WTC11 (cell line): ENCODE data around the gene RAB3GAP1.

ENCODE experiments used
- CBFB ChIP-seq: sonication (generic); formaldehyde crosslinking; IDR thresholded peaks from 2 replicates; pipeline ENCODE4 v1.8.1; 2022; ENCODE audit warnings: mild to moderate bottlenecking, low read depth, missing genetic modification reagents
- ESRRA ChIP-seq: sonication (generic); formaldehyde crosslinking; IDR thresholded peaks from 2 replicates; pipeline ENCODE4 v1.8.1; 2022; ENCODE audit warnings: mild to moderate bottlenecking, missing genetic modification reagents, borderline replicate concordance
- ETV6 ChIP-seq: sonication (generic); formaldehyde crosslinking; IDR thresholded peaks from 2 replicates; pipeline ENCODE4 v1.8.1; 2022; ENCODE audit warnings: mild to moderate bottlenecking, missing genetic modification reagents
- IRF2 ChIP-seq: sonication (generic); formaldehyde crosslinking; IDR thresholded peaks from 2 replicates; pipeline ENCODE4 v1.8.0; 2022; ENCODE audit warnings: low read depth, missing genetic modification reagents, borderline replicate concordance
- NR2C2 ChIP-seq: sonication (generic); formaldehyde crosslinking; IDR thresholded peaks from 2 replicates; pipeline ENCODE4 v1.8.0; 2022; ENCODE audit warnings: mild to moderate bottlenecking, missing genetic modification reagents
- ZNF121 ChIP-seq: sonication (generic); formaldehyde crosslinking; IDR thresholded peaks from 2 replicates; pipeline ENCODE4 v1.8.0; 2023; ENCODE audit warnings: missing genetic modification reagents
- ZNF423 ChIP-seq: fragments of 250-450 bp; sonication (Bioruptor Pico); IDR thresholded peaks from 2 replicates; pipeline ENCODE4 v2.1.2; 2022; ENCODE audit warnings: mild to moderate bottlenecking, moderate library complexity
- TF ChIP-seq, protein P1 (sequence below): fragments of 200-600 bp; IDR thresholded peaks from 2 replicates; pipeline ENCODE4 v1.8.0; 2022; ENCODE audit warnings: antibody characterized with exemption
- TF ChIP-seq, protein P2 (sequence below): sonication (generic); formaldehyde crosslinking; IDR thresholded peaks from 2 replicates; pipeline ENCODE4 v1.8.0; 2022; ENCODE audit warnings: mild to moderate bottlenecking, missing genetic modification reagents
- TF ChIP-seq, protein P3 (sequence below): sonication (generic); formaldehyde crosslinking; IDR thresholded peaks from 2 replicates; pipeline ENCODE4 v1.8.0; 2022; ENCODE audit warnings: mild to moderate bottlenecking, missing genetic modification reagents
- TF ChIP-seq, protein P4 (sequence below): sonication (generic); formaldehyde crosslinking; IDR thresholded peaks from 2 replicates; pipeline ENCODE4 v1.8.1; 2023; ENCODE audit warnings: mild to moderate bottlenecking, missing genetic modification reagents, moderate library complexity
- TF ChIP-seq, protein P5 (sequence below): sonication (generic); formaldehyde crosslinking; IDR thresholded peaks from 2 replicates; pipeline ENCODE4 v1.8.1; 2023; ENCODE audit warnings: mild to moderate bottlenecking, missing genetic modification reagents, moderate library complexity
- TF ChIP-seq, protein P6 (sequence below): sonication (generic); formaldehyde crosslinking; conservative IDR thresholded peaks from 2 replicates; pipeline ENCODE4 v1.8.1; 2022; ENCODE audit warnings: mild to moderate bottlenecking, missing genetic modification reagents
- TF ChIP-seq, protein P7 (sequence below): sonication (generic); formaldehyde crosslinking; IDR thresholded peaks from 2 replicates; pipeline ENCODE4 v1.8.1; 2022; ENCODE audit warnings: low read depth, mild to moderate bottlenecking, moderate library complexity, missing genetic modification reagents, borderline replicate concordance

DNA sequence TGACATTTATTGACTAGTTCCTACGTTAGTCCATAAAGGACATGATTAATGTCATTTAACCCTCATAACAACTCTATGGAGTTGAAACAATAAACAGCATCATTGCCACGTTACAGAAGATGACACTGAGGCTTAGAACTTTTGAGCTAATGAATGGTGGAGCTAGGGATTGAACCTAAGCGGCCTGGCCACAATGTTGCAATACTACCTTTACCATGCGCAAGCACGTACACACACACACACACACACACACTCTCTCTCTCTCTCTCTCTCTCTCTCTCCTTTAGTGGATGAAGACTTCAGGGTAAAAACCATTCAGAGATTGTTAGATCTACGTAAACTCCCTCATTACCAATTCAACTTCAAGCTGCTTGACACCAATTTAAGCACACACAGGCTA is 4.0 kb upstream of the RAB3GAP1 start:
- TF ChIP-seq, protein P1, sequence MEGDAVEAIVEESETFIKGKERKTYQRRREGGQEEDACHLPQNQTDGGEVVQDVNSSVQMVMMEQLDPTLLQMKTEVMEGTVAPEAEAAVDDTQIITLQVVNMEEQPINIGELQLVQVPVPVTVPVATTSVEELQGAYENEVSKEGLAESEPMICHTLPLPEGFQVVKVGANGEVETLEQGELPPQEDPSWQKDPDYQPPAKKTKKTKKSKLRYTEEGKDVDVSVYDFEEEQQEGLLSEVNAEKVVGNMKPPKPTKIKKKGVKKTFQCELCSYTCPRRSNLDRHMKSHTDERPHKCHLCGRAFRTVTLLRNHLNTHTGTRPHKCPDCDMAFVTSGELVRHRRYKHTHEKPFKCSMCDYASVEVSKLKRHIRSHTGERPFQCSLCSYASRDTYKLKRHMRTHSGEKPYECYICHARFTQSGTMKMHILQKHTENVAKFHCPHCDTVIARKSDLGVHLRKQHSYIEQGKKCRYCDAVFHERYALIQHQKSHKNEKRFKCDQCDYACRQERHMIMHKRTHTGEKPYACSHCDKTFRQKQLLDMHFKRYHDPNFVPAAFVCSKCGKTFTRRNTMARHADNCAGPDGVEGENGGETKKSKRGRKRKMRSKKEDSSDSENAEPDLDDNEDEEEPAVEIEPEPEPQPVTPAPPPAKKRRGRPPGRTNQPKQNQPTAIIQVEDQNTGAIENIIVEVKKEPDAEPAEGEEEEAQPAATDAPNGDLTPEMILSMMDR: no peak
- TF ChIP-seq, protein P2, sequence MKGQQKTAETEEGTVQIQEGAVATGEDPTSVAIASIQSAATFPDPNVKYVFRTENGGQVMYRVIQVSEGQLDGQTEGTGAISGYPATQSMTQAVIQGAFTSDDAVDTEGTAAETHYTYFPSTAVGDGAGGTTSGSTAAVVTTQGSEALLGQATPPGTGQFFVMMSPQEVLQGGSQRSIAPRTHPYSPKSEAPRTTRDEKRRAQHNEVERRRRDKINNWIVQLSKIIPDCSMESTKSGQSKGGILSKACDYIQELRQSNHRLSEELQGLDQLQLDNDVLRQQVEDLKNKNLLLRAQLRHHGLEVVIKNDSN (CRISPR knock-in tag): no peak
- TF ChIP-seq, protein P3, sequence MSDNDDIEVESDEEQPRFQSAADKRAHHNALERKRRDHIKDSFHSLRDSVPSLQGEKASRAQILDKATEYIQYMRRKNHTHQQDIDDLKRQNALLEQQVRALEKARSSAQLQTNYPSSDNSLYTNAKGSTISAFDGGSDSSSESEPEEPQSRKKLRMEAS (CRISPR knock-in tag): no peak
- TF ChIP-seq ZNF121 (no peak), ZNF423 (CRISPR knock-in tag) (no peak), ESRRA (no peak), IRF2 (CRISPR knock-in tag) (no peak), ETV6 (CRISPR knock-in tag) (no peak), NR2C2 (CRISPR knock-in tag) (no peak), CBFB (CRISPR knock-in tag) (no peak)
- TF ChIP-seq, protein P4, sequence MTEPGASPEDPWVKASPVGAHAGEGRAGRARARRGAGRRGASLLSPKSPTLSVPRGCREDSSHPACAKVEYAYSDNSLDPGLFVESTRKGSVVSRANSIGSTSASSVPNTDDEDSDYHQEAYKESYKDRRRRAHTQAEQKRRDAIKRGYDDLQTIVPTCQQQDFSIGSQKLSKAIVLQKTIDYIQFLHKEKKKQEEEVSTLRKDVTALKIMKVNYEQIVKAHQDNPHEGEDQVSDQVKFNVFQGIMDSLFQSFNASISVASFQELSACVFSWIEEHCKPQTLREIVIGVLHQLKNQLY: no peak
- TF ChIP-seq, protein P5, sequence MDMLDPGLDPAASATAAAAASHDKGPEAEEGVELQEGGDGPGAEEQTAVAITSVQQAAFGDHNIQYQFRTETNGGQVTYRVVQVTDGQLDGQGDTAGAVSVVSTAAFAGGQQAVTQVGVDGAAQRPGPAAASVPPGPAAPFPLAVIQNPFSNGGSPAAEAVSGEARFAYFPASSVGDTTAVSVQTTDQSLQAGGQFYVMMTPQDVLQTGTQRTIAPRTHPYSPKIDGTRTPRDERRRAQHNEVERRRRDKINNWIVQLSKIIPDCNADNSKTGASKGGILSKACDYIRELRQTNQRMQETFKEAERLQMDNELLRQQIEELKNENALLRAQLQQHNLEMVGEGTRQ: no peak
- TF ChIP-seq, protein P6, sequence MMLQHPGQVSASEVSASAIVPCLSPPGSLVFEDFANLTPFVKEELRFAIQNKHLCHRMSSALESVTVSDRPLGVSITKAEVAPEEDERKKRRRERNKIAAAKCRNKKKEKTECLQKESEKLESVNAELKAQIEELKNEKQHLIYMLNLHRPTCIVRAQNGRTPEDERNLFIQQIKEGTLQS: no peak
- TF ChIP-seq, protein P7, sequence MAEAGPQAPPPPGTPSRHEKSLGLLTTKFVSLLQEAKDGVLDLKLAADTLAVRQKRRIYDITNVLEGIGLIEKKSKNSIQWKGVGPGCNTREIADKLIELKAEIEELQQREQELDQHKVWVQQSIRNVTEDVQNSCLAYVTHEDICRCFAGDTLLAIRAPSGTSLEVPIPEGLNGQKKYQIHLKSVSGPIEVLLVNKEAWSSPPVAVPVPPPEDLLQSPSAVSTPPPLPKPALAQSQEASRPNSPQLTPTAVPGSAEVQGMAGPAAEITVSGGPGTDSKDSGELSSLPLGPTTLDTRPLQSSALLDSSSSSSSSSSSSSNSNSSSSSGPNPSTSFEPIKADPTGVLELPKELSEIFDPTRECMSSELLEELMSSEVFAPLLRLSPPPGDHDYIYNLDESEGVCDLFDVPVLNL (CRISPR knock-in tag): no peak
